HG03159 (cell line): ENCODE measurements around the gene MAP2K5.
"Not testable (repeated sequence)": the region's sequence is repeated elsewhere in the genome, so short reads cannot be mapped to it uniquely, and the experiment has no call there.

Experiments used
- ATAC-seq: cut with Tn5 transposase; IDR thresholded peaks from one replicate; pipeline ENCODE4 v1.9.1; 2021; ENCODE audit warnings: mild to moderate bottlenecking, moderate library complexity; ENCODE audit not compliant: unreplicated experiment

MAP2K5 gene

DNA sequence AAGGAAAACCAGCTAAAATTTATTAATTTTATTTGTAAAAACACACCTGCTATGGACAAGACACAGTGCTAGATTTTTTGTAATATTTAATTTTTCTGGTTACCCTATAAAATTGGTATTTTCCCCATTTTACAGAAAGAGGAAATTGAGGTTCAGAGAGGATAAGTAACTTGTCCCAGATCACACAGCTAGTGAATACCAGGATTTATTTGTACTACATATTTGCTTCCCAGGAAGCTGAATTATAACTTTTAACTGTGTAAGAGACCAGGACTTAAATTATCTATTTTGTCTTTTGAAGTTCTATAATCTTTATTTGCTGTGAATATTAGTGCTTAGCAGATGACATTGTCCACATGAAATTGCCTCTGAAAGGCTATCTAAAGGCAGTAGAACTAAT is 49.7 kb downstream of the MAP2K5 start:
- ATAC-seq, result no peak

DNA sequence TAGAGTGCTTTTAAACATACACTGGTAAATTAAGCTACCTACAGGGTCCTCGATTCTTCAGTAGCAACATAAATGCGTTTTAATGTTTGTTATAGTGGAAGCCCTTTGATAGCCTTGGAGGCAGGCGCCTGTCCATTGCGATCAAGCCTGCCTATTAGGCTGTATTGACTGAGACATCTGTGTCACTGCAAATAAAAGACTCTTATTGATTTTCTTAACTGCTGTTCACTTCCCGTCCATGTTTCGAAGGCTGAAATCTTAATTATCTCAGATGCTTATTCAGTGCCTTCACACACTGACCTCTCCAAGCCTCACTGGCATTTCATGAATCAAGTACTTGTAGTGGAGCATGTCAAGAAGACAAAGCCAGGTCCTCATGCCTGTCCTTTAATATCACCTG is 51.1 kb downstream of the MAP2K5 start:
- no peak for ATAC-seq

DNA sequence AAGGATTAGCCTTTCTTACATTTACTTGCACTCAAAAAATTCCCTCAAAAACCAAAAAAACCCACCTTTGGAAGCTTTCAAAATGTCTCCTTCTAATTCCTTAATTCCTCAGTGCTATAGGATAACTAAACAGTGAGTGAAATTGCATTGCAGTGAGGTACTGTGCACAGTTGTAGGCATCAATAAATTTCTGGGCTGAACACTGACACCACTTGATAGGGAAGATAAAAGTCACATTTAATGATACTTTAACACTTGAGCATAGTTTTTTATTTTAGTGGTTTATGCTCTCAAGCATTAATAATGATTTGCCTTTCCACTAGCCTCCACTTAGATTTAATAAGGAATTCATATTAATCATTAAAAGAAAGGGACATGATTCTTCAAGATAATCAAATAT is 52.3 kb downstream of the MAP2K5 start:
- ATAC-seq, result no peak

DNA sequence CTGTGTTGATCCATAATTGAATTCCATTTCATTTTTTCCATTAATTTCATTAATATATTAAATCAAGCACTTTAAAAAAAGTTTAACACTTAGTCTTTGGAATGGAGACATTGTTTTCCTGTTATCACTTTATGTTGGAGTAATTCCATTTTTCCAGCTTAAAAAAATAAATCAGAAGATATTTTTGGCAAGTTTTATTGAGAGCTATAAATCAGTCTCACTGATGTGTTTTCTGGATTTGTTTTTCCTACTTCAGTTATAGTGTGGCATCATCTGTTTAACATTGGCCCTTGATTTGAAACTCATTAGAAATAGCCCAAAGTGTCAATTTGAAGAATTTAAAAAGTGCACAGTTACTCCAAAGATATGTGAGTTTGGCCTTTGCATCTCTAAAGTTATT is 53.1 kb downstream of the MAP2K5 start:
- no peak for ATAC-seq

DNA sequence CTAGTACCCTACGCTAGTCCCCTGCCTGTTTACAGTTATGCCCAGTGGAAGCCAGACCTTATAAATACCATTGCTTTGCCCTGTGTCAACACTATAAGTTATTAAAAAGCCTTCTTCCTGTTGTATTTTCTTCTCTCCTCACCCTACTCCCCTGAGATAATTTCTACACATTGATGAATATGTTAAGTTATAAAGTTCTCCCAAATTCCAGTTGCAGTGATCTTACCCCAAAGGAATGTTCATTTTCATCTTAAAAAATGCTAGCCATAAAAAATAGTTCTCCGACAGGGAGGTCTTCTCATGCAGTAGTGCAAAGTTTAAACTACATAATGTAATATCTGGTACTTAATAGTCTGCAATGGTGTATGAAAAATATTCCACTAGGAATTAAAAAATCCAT is 58.6 kb downstream of the MAP2K5 start:
- ATAC-seq, result no peak

DNA sequence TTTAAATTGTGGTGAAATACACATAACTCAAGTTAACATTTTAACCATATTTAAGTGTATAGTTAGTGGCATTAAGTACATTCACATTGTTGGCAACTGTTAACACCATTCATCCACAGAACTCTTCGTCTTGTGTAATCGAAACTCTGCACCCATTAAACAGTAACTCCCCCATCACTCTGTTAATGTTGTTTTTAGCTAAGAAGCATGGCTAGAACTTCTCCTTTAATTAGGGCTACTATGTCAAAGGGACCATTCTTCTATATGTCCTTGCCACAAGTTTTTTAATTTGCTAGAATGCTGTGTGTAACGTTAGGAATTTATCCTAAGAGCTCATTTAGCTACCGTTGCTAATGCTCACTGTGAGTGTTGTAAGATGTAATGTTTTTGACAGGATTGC is 60.6 kb downstream of the MAP2K5 start:
- no peak for ATAC-seq

DNA sequence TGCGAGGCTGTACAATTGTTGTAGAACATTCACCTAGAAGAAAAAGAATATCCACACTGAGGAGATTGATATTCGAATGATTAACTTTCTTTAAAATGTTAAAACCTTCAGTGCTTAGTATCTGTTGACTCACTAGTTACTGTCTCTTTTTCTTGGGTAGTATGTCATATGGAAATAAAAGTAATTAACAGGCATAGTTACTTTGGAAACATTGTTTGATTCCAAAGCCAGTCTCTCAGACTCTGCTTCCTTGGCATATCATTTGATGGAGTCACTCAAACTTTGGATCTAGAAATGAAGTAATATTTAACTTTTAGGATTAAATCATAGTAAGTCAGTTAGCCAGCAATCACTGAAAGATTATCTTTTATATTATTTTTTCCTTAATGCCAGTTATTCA is 63.4 kb downstream of the MAP2K5 start:
- ATAC-seq, result no peak

DNA sequence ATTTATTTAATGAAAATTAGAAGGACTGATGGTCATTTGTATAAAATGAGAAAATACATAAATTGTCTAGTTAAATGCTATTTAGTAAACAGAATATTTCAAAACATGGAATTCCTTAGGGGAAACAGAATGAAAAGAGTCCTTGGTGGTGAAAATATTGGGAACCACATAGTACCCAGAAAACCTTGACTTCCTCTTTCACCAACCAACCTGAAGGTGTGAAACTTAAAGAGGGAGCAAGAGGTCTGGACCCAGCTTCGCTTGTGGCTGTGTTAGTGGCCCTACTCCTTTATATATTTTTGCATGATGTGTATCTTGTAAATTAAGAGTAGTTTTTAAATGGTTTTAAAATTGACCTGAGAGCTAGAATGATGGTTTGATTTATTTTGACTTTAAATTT is 64.2 kb downstream of the MAP2K5 start:
- no peak for ATAC-seq

DNA sequence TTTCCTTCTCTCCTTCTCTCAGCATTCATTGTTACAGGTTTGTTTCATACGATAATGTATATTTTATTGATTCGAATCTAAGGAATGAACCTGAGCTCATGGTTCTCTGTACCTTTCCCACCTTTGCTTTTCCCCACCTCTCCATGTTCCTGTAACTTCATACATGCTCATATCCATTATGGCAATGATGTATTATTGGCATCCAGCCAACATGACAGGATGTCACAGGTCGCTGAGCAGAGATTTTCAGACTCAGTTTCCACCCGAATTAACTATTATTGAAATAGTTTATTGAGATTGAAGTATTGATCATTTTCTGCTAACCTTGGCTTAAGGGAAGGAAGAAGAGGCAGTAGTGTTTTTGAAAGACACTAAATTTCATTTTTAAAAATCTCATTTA is 64.8 kb downstream of the MAP2K5 start:
- no peak for ATAC-seq

DNA sequence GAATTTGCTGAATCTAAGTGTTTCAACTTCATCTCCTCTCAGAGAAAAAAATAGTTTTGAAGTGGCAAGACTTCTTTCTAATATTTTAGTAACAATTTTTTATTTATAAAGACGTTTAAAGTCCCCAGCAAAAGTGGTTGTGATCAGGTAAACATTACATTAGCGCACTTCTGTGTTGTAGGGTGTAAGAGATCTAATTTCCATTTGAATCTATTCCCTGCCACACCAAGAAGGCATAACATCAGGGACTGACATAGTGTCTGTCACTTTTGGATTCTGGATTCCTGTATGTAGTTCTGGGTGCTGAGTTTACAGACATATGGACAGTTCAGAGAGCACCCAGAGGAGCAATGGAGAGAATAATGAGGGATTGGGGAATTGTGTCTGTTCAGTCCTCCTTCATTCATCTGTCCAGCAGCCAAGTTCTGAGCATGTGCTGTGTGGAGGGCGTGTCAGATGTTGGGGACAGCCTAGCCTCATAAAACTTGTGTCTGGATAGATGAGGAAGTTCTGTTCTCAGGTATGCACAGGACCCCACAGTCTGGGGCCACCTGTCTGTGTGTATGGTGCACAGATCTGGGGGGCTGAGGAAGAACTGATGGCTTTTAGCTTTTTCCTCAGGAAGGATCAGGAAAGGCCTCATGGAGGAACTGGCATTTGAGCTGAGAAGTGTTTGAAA is 65.6 kb downstream of the MAP2K5 start:
- no peak for ATAC-seq

DNA sequence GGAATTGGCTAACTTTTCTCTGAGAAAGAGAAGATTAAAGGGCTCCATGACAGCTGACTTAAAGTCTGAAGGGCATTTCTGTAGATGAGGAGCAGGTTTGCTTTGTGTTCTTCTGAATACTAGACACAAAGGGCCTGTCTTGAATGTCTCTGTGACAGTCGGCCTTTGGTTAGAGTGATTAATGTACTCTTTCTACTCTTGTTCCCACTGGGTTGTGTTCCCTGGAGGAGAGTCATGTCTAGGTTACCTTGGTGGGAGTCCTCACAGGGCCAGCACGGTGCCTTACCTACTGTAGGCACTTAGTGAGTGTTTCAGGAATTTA is 66.1 kb downstream of the MAP2K5 start:
- no peak for ATAC-seq

DNA sequence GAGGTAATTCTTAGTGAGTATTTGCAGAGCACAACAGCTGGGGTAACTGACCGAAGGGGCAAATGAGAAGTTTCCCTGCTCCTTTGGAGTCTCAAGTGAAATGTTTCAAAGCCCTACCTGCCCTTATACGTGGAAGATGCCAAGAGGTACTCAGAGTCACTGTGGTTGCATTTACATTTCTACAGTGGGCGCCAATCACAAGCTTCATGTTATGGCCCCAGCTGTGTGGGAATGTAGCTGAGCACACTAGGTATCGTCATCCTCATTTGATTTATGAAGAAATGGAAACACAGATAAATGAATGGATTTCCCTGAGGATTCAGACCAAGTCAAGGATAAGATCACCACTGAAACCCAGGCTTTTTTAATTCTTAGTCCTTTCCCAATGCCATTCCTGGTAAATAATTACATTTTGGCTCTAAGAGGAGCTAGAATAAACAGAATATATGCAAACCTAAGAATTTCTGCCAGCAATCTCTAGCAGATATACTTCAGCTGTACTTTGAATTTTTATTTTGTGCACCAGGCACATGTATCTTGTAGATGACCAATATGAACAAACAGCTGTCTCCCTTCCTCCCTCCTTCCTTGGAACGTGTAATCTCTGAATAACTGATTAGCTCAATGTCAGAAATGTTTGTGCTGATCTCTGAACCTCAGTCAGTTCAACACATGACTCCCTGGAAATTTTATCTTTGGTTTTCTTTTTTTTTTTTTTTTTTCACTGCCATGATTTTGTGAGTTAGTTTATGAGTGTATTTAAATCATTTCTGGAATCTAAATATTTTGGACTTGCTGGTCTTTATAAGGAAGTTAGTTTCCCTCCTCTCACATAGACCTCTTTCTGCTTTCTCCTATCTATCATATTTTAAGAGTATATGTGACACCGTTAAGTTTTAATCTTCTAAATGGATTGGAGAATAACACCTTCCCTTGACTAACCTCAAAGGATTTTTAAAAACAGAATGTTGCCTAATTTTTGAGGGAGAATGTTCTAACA is 69.2 kb downstream of the MAP2K5 start:
- ATAC-seq, result no peak

DNA sequence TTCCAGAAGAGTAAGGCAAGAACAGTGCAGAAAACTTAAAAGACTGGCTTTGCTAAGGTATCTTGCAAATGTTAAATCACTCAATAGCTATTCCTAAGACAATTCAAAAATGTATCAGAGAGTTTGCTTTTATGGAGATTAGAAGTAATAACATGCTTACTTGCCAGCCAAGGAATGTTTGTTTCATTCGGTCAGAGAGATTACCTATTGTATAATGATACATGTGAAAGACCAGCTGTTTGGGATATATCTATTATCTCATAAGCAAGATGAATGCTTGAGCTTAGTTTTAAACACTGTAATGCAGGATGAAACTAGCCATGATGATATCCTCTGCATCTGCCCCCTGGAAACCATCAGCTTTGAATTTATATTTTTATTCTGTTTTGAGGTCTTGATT is 70.7 kb downstream of the MAP2K5 start:
- no peak for ATAC-seq

DNA sequence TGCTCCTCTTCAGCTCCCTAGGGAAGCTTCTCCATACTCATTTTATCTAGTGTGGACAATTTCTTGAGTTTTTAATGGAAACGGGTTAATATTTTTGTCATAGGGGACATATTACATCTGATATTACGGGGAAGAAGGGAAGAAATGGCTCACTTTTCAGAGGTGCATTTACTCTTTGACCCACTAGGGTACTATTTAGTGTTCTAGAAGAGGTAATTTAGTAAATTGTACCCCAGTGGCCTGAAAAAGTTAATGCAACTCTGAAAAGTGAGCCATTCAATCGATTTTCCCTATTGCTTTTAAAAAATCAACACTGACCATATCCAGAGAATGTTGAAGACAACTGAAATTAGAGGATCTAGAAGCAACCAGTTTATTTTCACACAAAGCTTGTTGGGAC is 71.2 kb downstream of the MAP2K5 start:
- ATAC-seq, result no peak

DNA sequence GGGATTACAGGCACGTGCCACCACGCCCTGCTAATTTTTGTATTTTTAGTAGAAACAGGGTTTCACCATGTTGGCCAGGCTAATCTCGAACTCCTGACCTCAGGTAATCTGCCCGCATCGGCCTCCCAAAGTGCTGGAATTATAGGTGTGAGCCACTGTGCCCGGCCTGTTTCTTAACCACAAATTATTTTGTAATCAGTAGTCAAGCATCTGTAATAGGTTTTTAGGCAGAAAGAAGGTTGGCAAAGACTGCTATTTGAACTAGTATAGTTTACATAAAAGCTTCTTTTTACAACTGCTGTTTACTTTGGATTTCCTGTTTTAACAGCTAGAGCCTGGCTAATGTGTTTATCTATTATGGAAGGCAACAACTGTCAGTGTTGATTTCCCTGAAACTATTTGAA is 72.6 kb downstream of the MAP2K5 start:
- not testable (repeated sequence) for ATAC-seq

DNA sequence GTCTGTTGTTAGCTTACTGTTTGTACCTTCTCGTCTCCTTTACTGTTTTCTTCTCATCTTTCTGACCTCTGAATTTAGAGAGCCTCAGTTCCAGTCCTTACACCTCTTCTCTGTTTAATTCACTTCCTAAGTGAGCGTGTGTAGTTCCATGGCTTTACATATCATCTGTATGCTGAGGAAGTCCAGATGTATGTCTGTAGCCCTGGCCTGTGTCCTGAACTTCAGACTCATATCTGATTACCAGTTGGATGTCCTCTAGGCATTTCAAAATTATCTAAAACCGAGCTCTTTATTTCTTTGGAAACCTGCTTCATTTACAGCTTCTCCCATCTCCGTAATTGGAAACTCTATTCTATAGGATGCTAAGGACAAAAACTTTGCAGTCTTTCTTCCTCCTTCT is 75.8 kb downstream of the MAP2K5 start:
- no peak for ATAC-seq

DNA sequence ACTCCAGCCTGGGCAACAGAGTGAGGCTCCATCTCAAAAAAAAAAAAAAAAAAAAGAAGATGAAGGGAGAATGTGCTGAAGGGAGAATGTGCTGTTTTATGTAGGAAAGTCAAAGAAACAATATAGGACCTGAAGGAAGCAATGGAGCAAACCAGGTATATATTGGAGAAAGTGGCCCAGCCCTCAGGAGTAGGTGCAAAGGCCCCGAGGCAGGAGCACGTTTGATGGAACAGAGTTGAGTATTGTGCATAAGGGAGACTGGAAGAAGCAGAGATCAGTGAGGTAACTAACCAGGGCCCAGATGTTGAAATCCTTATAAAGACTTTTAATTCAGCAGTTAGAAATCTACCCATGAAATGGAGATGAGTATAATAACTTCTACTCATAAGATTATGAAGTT is 79.6 kb downstream of the MAP2K5 start:
- no peak for ATAC-seq

DNA sequence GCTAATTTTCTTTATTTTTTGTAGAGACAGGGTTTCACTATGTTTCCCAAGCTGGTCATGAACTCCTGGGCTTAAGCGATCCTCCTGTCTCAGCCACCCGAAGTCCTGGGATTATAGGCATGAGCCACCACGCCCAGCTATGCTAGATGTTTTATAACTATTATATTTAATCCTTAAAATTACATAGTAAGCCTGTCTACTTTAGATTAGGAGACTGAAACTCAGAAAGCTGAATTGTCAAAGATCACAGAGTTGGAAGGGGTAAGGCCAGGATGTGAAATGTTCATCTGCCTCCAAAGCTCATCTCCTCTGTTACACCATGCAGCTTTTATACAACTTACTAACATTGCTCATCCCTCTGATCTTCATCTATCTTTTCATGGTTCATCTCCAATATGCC is 89.8 kb downstream of the MAP2K5 start:
- ATAC-seq, result no peak

DNA sequence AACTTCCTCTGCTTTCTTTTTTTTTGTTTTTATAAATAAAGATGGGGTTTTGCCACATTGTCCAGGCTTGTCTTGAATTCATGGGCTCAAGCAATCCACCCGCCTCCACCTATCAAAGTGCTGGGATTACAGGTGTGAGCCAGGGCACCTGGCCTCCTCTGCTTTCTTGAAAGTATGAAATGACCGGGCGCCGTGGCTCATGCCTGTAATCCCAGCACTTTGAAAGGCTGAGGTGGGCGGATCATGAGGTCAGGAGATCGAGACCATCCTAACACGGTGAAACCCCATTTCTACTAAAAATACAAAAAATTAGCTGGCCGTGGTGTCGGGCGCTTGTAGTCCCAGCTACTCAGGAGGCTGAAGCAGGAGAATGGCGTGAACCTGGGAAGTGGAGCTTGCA is 93.4 kb downstream of the MAP2K5 start:
- not testable (repeated sequence) for ATAC-seq

DNA sequence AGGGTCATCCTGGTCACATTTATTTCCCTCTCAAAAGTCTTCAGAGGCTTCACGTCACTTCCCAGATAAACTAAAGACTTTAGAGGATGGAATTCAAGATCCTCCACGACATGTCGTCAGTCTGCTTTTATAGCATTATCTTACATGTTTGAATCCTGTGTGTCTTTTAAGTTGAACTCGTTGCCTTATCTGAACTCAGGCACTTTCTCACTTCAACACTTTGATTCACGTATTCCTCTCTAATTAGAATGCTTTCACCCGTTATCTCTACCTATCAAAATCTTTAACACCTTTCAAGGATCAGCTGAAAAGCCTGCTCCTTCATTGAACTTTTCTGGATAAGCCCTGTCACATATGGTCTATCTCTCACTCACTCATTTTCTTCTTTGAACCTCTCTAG is 97.1 kb downstream of the MAP2K5 start:
- no peak for ATAC-seq

DNA sequence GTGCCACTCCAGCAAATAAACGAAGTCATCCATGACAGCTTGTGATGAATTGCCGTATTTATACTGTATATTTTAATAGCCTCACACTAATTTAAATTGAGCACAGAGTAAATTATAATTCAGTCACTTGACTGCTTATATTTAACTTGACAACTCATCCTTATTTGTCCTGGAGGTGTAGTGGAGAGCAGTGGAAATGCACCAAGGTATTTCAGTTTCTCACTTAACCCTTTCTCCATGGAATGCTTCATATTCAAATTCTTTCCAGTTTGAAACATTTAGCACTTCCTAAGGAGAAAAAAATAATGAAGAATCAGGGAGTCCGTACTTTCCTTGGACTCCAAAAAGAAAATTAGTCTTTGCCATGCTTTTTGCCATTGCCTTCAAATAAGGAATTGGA is 99.0 kb downstream of the MAP2K5 start:
- no peak for ATAC-seq

DNA sequence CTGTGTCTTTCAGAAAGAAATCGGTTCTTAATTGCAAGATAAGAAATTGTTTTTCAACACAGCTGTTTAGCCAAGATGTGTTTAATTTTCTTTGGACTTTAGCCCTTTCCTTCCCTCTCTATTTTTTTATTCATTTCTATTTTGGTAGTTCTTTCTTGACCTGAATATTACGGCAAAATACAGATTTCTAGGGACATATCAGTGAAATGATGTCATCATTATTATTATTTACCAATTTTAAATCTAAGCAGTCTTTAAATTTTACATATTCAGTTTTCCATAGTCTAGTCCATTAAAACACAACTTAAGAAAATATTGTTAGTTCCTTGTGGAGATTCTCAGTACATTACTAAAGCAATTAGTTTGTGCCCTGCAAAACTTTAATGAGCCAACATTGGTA is 104.3 kb downstream of the MAP2K5 start:
- ATAC-seq, result no peak
